HepG2 (cell line): ENCODE results near the gene CALY. TPM values are rescaled to one million over a fixed set of nuclear protein-coding genes. Genes with fewer than 3 reads are reported as not detected.

Experiments used
- ARNT2 ChIP-seq: sonication (generic); formaldehyde crosslinking; IDR thresholded peaks from 2 replicates; pipeline ENCODE4 v1.8.0; 2022; ENCODE audit warnings: mild to moderate bottlenecking, low read depth, missing genetic modification reagents, moderate library complexity
- ATF2 ChIP-seq: sonication (generic); formaldehyde crosslinking; IDR thresholded peaks from 2 replicates; pipeline ENCODE4 v1.4.0; 2020; ENCODE audit warnings: missing genetic modification reagents
- ATF7 ChIP-seq, 2 experiments: fragments of 450-650 bp in 1 of 2; sonication (generic) in 1 of 2; formaldehyde crosslinking in 1 of 2; IDR thresholded peaks; 2 replicates each; pipeline versions ENCODE4 v1.4.0 to v1.6.1; 2016 to 2020; ENCODE audit warnings: antibody characterized with exemption in 1 of 2, mild to moderate bottlenecking in 1 of 2, missing genetic modification reagents in 1 of 2
- CENPX ChIP-seq: sonication (generic); formaldehyde crosslinking; IDR thresholded peaks from 2 replicates; pipeline ENCODE4 v1.9.0; 2021; ENCODE audit warnings: mild to moderate bottlenecking, missing genetic modification reagents, moderate library complexity
- GLI4 ChIP-seq: sonication (generic); formaldehyde crosslinking; IDR thresholded peaks from 2 replicates; pipeline ENCODE4 v1.5.1; 2020; ENCODE audit warnings: missing genetic modification reagents, mild to moderate bottlenecking, moderate library complexity, borderline replicate concordance
- JUN ChIP-seq: sonication (generic); formaldehyde crosslinking; IDR thresholded peaks from 2 replicates; pipeline ENCODE4 v1.4.0; 2020; ENCODE audit warnings: mild to moderate bottlenecking, missing genetic modification reagents
- MYPOP ChIP-seq: sonication (generic); formaldehyde crosslinking; IDR thresholded peaks from 2 replicates; pipeline ENCODE4 v1.8.1; 2023; ENCODE audit warnings: mild to moderate bottlenecking, moderate library complexity, missing genetic modification reagents
- NFKB2 ChIP-seq: sonication (generic); formaldehyde crosslinking; IDR thresholded peaks from 2 replicates; pipeline ENCODE4 v1.4.0; 2020; ENCODE audit warnings: missing genetic modification reagents, borderline replicate concordance
- RARA ChIP-seq: IDR thresholded peaks from 2 replicates; pipeline ENCODE4 v1.6.1; 2016; ENCODE audit warnings: missing genetic modification reagents, missing compliant biosample characterization
- SALL2 ChIP-seq: sonication (generic); formaldehyde crosslinking; IDR thresholded peaks from 2 replicates; pipeline ENCODE4 v1.8.1; 2023; ENCODE audit warnings: mild to moderate bottlenecking, missing genetic modification reagents, inconsistent platforms
- SNAPC4 ChIP-seq: sonication (generic); formaldehyde crosslinking; IDR thresholded peaks from 2 replicates; pipeline ENCODE4 v1.4.0; 2020; ENCODE audit warnings: mild to moderate bottlenecking, missing genetic modification reagents
- THAP8 ChIP-seq: sonication (generic); formaldehyde crosslinking; IDR thresholded peaks from 2 replicates; pipeline ENCODE4 v1.5.1; 2020; ENCODE audit warnings: missing genetic modification reagents, mild to moderate bottlenecking, borderline replicate concordance
- ZBTB14 ChIP-seq: sonication (generic); formaldehyde crosslinking; IDR thresholded peaks from 2 replicates; pipeline ENCODE4 v1.4.0; 2020; ENCODE audit warnings: missing genetic modification reagents
- ZBTB43 ChIP-seq: sonication (generic); formaldehyde crosslinking; conservative IDR thresholded peaks from 2 replicates; pipeline ENCODE4 v1.4.0; 2020; ENCODE audit warnings: missing genetic modification reagents
- ZNF883 ChIP-seq: sonication (generic); formaldehyde crosslinking; IDR thresholded peaks from 2 replicates; pipeline ENCODE4 v1.5.1; 2020; ENCODE audit warnings: mild to moderate bottlenecking, missing genetic modification reagents; ENCODE audit errors: not compliant biosample characterization
- polyA plus RNA-seq, 8 experiments: library from polyadenylated mRNA; depleted of rRNA in 3 of 8; stranded (reverse) in 7 of 8; unstranded in 1 of 8; fragments of >200 nt; fragmentation: Illumina TruSeq in 4 of 8; extraction: Trizol in 4 of 8; gene quantifications; 2 replicates each; pipeline versions ENCODE4 v1.2.1 to v1.2.3, GENCODE V29; 2011 to 2016; ENCODE audit warnings: low read depth in 4 of 8, missing spikeins in 1 of 8, mixed read lengths in 1 of 8; ENCODE audit not compliant: insufficient read depth in 1 of 8
- total RNA-seq, 5 experiments: library from RNA; depleted of rRNA; stranded (reverse); fragments of >200 nt; fragmentation: Illumina TruSeq; extraction: Trizol; gene quantifications; 2 replicates each; pipeline ENCODE4 v1.2.3, GENCODE V29; 2016; ENCODE audit warnings: low read depth in 1 of 5

Gene CALY
- total and polyA plus RNA-seq, 2 of the 13 experiments (the other 11 are each of a cell fraction or from before 2014, with no cell fraction given) = 0.08 TPM; not detected in 1

GRCh38 chr10:133308421-133309099 is 28.1 kb downstream of the CALY start, which contains the start of the genes TUBGCP2 and ZNF511 (continued):
- TF ChIP-seq CENPX (CRISPR knock-in tag) (no peak), JUN (CRISPR knock-in tag) (no peak; the same call in 1 of the 2 replicates), SNAPC4 (no peak), ZNF883 (CRISPR knock-in tag) (peak; percentile 71), RARA (0 out of 2 replicates have a peak, but pooled peaks have one; percentile 24), ATF7 (IDR thresholded peaks at IDR 0.05) (no peak; the same call in 1 of the 2 replicates), ATF7 (CRISPR knock-in tag; IDR thresholded peaks at IDR 0.05) (peak; percentile 72; the same call in 1 of the 2 replicates), ZBTB43 (CRISPR knock-in tag) (0 out of 2 replicates have a peak, but pooled peaks have one; percentile 52), SALL2 (CRISPR knock-in tag) (peak; percentile 65), MYPOP (CRISPR knock-in tag) (no peak), ZBTB14 (CRISPR knock-in tag) (0 out of 2 replicates have a peak, but pooled peaks have one; percentile 36), ATF2 (CRISPR knock-in tag) (peak; percentile 49; the same call in 1 of the 2 replicates), GLI4 (CRISPR knock-in tag) (peak; percentile 6; the same call in 1 of the 2 replicates), NFKB2 (0 out of 2 replicates have a peak, but pooled peaks have one; percentile 14), ARNT2 (peak; percentile 51; the same call in 1 of the 2 replicates), THAP8 (CRISPR knock-in tag) (0 out of 2 replicates have a peak, but pooled peaks have one; percentile 67)
